ENCODE data around the gene TCN1.

DNA sequence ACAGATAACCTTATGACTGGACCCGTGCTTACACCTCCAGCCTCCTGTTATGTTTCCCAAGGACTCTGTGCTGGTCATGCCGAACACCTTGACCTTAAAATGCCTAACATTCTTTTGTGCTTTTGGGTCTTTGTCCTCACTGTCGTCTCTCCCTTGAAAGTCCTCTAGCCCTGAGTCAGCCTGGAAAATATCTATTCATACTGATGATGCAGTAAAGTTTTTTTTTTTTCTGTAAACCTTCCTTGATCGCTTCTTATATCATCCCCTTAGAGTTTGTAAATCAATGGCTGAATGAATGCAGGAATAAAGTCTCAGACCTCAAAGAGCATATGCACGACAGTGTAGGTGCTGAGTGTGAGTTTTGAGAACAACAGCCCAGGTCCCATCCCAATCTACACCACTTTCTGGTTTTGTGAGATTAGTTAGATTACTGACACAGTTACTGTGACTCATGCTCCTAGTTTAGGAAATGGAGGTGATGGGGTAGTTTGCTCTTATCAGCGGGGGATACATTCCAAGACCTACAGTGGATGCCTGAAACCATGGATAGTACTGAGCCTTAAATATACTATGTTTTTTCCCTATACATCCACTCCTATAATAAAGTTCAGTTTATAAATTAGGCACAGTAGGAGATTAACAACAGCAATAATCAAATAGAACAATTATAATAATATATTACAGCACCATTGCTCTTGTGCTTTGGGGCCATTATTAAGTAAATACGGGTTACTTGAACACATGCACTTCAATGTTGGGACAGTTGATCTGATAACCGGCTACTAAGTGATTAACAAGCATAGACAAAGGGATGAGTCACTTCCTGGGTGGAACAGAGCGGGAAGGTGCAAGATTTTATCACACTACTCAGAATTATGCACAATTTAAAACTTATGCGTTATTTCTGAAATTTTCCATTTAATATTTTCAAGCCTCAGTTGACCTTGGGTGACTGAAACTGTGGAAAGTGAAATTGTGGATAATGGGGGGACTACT lies 8.6 kb downstream of the TCN1 start:
- TF ChIP-seq, protein P1, sequence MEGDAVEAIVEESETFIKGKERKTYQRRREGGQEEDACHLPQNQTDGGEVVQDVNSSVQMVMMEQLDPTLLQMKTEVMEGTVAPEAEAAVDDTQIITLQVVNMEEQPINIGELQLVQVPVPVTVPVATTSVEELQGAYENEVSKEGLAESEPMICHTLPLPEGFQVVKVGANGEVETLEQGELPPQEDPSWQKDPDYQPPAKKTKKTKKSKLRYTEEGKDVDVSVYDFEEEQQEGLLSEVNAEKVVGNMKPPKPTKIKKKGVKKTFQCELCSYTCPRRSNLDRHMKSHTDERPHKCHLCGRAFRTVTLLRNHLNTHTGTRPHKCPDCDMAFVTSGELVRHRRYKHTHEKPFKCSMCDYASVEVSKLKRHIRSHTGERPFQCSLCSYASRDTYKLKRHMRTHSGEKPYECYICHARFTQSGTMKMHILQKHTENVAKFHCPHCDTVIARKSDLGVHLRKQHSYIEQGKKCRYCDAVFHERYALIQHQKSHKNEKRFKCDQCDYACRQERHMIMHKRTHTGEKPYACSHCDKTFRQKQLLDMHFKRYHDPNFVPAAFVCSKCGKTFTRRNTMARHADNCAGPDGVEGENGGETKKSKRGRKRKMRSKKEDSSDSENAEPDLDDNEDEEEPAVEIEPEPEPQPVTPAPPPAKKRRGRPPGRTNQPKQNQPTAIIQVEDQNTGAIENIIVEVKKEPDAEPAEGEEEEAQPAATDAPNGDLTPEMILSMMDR (IDR thresholded peaks at IDR 0.05), result no peak
- TF ChIP-seq POLR2A (IDR thresholded peaks at IDR 0.05), result no peak

Measured in uterus (tissue), 2 donors.